Activated CD8-positive, alpha-beta memory T cell treated with anti-CD3 and anti-CD28 coated beads, Interleukin-2, amount 50 U/mL, for 1 hour (primary cell): ENCODE data around the gene SPPL2B.
A peak's percentile ranks its signal among the peaks of the same experiment; 100 is the strongest.
"Not testable (repeated sequence)": the region's sequence is repeated elsewhere in the genome, so short reads cannot be mapped to it uniquely, and the experiment has no call there.

ENCODE experiments used
- DNase-seq: peaks from one replicate; pipeline ENCODE4 v3.0.0-alpha.2; 2020; ENCODE audit errors: extremely low read depth

The SPPL2B gene

GRCh38 chr19:2328401-2329148 is at the start of gene SPPL2B, which contains the start of gene LSM7:
Gene SPPL2B, plus strand, starts transcription at chr19:2328684. Its CDS starts 26 bp downstream, at chr19:2328710.
Gene LSM7, minus strand, starts transcription at chr19:2328586. Its CDS starts 20 bp downstream, at chr19:2328566.
- peak; percentile 50 for DNase-seq

GRCh38 chr19:2280633-2281264 is 47.7 kb upstream of the SPPL2B start:
- DNase-seq: no peak

GRCh38 chr19:2281265-2282061 is 47.0 kb upstream of the SPPL2B start:
- not testable (repeated sequence) for DNase-seq

- DNase-seq: no peak
These were observed 46.2 kb upstream of the SPPL2B start, which contains the start of gene PEAK3 for GRCh38 chr19:2282062-2282861. Gene PEAK3, minus strand, starts transcription at chr19:2282175. Its CDS starts 1,244 bp downstream, at chr19:2280931.

GRCh38 chr19:2282862-2283237 is 45.6 kb upstream of the SPPL2B start:
- DNase-seq: no peak

- no peak for DNase-seq
These were observed 44.5 kb upstream of the SPPL2B start for GRCh38 chr19:2283835-2284507.

GRCh38 chr19:2286402-2287140 is 41.9 kb upstream of the SPPL2B start:
- no peak for DNase-seq

- no peak for DNase-seq
These were observed 40.7 kb upstream of the SPPL2B start for GRCh38 chr19:2287585-2288337.

- DNase-seq: no peak
These were observed 40.1 kb upstream of the SPPL2B start for GRCh38 chr19:2288338-2288817.

- DNase-seq: no peak
These were observed 39.4 kb upstream of the SPPL2B start for GRCh38 chr19:2288818-2289713.

GRCh38 chr19:2289714-2290435 is 38.6 kb upstream of the SPPL2B start:
- no peak for DNase-seq

- no peak for DNase-seq
These were observed 37.9 kb upstream of the SPPL2B start for GRCh38 chr19:2290441-2291184.

GRCh38 chr19:2291185-2291751 is 37.2 kb upstream of the SPPL2B start:
- no peak for DNase-seq

- DNase-seq: no peak
These were observed 33.7 kb upstream of the SPPL2B start for GRCh38 chr19:2294687-2295335.

- no peak for DNase-seq
These were observed 32.3 kb upstream of the SPPL2B start for GRCh38 chr19:2296141-2296540.

- no peak for DNase-seq
These were observed 28.0 kb upstream of the SPPL2B start for GRCh38 chr19:2300533-2300932.
